OCI-LY3 (cell line): ENCODE results near the gene SARS1.

ENCODE experiments used
- EZH2phosphoT487 ChIP-seq: fragments of 200-600 bp; shearing (Covaris generic); IDR thresholded peaks from 2 replicates; pipeline ENCODE4 v1.6.1; 2018; ENCODE audit warnings: antibody characterized with exemption, mixed run types, low read depth
- TF ChIP-seq, protein P1 (sequence below): fragments of 200-600, 300-600 bp; sonication (generic); IDR thresholded peaks from 2 replicates; pipeline ENCODE4 v1.5.1; 2014; ENCODE audit warnings: antibody characterized with exemption, low read length, low read depth

GRCh38 chr1:109208836-109209463 is 4.8 kb upstream of the SARS1 start:
- TF ChIP-seq, protein P1, sequence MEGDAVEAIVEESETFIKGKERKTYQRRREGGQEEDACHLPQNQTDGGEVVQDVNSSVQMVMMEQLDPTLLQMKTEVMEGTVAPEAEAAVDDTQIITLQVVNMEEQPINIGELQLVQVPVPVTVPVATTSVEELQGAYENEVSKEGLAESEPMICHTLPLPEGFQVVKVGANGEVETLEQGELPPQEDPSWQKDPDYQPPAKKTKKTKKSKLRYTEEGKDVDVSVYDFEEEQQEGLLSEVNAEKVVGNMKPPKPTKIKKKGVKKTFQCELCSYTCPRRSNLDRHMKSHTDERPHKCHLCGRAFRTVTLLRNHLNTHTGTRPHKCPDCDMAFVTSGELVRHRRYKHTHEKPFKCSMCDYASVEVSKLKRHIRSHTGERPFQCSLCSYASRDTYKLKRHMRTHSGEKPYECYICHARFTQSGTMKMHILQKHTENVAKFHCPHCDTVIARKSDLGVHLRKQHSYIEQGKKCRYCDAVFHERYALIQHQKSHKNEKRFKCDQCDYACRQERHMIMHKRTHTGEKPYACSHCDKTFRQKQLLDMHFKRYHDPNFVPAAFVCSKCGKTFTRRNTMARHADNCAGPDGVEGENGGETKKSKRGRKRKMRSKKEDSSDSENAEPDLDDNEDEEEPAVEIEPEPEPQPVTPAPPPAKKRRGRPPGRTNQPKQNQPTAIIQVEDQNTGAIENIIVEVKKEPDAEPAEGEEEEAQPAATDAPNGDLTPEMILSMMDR: no peak
- no peak for TF ChIP-seq EZH2phosphoT487
